HG02678 (cell line): ENCODE measurements around the gene BCL7A.
"Not testable (repeated sequence)": the region's sequence is repeated elsewhere in the genome, so short reads cannot be mapped to it uniquely, and the experiment has no call there.

ENCODE experiments used
- ATAC-seq: cut with Tn5 transposase; IDR thresholded peaks from one replicate; pipeline ENCODE4 v1.9.1; 2021; ENCODE audit warnings: mild to moderate bottlenecking, moderate library complexity; ENCODE audit not compliant: unreplicated experiment

BCL7A gene

GRCh38 chr12:122024132-122024785 is 2.6 kb downstream of the BCL7A start:
- no peak for ATAC-seq

- no peak for ATAC-seq
Observed at GRCh38 chr12:122026706-122027333, 5.1 kb downstream of the BCL7A start.

- no peak for ATAC-seq
Observed at GRCh38 chr12:122028165-122028904, 6.7 kb downstream of the BCL7A start.

GRCh38 chr12:122028905-122029560 is 7.3 kb downstream of the BCL7A start:
- no peak for ATAC-seq

GRCh38 chr12:122029620-122030423 is 8.1 kb downstream of the BCL7A start:
- no peak for ATAC-seq

- no peak for ATAC-seq
Observed at GRCh38 chr12:122030424-122031035, 8.8 kb downstream of the BCL7A start.

- no peak for ATAC-seq
Observed at GRCh38 chr12:122031342-122032216, 9.9 kb downstream of the BCL7A start.

- no peak for ATAC-seq
Observed at GRCh38 chr12:122032580-122032979, 10.9 kb downstream of the BCL7A start.

GRCh38 chr12:122035292-122035691 is 13.6 kb downstream of the BCL7A start:
- no peak for ATAC-seq

- ATAC-seq = no peak
Observed at GRCh38 chr12:122036153-122036552, 14.5 kb downstream of the BCL7A start.

- ATAC-seq = no peak
Observed at GRCh38 chr12:122040579-122041386, 19.1 kb downstream of the BCL7A start.

- ATAC-seq = not testable (repeated sequence)
Observed at GRCh38 chr12:122041458-122041857, 19.8 kb downstream of the BCL7A start.

- no peak for ATAC-seq
Observed at GRCh38 chr12:122042910-122043309, 21.2 kb downstream of the BCL7A start.

GRCh38 chr12:122043476-122043875 is 21.8 kb downstream of the BCL7A start:
- no peak for ATAC-seq

- ATAC-seq = no peak
Observed at GRCh38 chr12:122045262-122045661, 23.6 kb downstream of the BCL7A start.

- ATAC-seq = no peak
Observed at GRCh38 chr12:122046145-122046544, 24.5 kb downstream of the BCL7A start.

- ATAC-seq = no peak
Observed at GRCh38 chr12:122048151-122048550, 26.5 kb downstream of the BCL7A start.

GRCh38 chr12:122049827-122050226 is 28.1 kb downstream of the BCL7A start:
- no peak for ATAC-seq
